NOMO-1 treated with DMSO at 0.1 percent for 48 hours (cell line): ENCODE data around the gene UBE2J2.
A peak's percentile ranks its signal among the peaks of the same experiment; 100 is the strongest.

Experiments used
- DNase-seq: peaks from one replicate; lab custom pipeline; 2025; ENCODE audit not compliant: unreplicated experiment; lab: John Stamatoyannopoulos, UW

UBE2J2 gene

DNA sequence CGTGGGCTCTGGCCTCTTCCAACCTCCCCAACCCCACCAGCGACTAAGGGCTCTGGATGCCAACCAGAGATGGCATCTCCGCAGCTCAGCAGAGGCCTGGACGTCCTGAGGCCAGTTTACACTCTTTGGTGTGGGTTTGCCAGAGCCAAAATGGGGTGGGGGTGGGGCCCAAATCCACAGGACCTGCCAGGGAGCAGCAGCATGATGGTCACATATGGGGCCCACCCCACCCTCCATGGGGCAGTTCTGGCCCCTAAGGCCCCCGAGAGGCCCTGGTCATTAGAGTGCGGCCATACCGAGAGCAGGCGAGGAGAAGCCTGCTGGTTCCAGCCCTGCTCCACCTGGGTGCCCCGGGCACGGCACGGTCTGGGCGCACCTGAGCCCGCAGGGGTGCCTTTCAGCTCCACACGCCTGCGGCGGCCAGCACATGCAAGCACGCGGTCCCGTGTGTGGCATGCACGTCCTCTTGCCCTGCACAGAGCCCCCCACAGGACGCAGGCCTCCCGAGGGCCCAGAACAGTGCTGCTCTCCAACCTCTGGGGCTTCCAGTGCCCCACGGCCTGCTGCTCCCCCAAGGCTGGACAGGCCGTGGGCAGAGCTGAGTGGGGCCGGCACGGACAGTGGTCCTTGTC is 31.9 kb downstream of the UBE2J2 start:
- DNase-seq, result no peak

GRCh38 chr1:1240822-1241587 is 32.6 kb downstream of the UBE2J2 start:
- no peak for DNase-seq

DNA sequence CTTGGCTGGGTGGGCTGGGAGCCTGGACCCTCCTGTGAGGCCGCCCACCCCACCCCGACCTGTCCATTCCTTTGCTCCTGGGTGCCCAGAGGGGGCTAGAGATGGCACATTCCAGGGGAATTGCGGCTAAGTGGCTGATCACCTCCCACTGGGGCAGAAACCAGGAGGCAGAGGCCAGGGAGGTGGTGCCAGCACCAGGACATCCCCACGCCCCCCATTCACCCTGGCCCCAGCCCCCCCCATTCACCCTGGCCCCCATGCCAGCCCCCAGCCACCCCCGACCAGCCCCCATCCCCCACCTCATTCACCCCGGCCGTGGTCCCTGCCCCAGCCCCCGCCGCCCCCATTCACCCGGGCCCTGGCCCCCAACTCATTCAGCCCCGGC is 33.3 kb downstream of the UBE2J2 start:
- no peak for DNase-seq

- no peak for DNase-seq
These were observed 33.9 kb downstream of the UBE2J2 start for GRCh38 chr1:1239614-1240347.

GRCh38 chr1:1239227-1239613 is 34.4 kb downstream of the UBE2J2 start:
- DNase-seq, result no peak

DNA sequence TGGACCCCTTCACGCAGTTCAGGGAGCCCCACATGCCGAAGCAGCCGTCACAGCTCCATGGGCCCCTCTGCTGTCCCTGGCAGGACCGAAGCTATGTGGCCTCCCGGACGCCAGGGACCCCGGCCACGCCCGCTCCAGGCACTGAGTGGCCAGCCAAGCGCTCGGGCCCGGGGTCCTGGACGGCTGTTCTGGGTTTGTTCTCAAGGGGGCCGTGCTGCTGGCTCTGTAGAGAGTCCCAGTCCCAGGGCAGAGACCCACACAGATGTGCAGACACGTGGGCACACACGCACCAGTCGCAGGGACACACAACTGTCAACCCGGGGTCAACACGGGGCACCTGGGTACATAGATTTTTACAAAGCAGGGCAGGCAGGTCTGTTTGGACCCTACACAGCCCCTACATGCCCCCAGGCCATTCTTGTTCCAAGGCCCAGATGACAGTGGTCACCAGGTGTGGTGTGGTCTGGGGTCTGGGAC is 34.9 kb downstream of the UBE2J2 start:
- no peak for DNase-seq

GRCh38 chr1:1237874-1238701 is 35.6 kb downstream of the UBE2J2 start:
- DNase-seq, result no peak

GRCh38 chr1:1236945-1237873 is 36.4 kb downstream of the UBE2J2 start:
- no peak for DNase-seq

DNA sequence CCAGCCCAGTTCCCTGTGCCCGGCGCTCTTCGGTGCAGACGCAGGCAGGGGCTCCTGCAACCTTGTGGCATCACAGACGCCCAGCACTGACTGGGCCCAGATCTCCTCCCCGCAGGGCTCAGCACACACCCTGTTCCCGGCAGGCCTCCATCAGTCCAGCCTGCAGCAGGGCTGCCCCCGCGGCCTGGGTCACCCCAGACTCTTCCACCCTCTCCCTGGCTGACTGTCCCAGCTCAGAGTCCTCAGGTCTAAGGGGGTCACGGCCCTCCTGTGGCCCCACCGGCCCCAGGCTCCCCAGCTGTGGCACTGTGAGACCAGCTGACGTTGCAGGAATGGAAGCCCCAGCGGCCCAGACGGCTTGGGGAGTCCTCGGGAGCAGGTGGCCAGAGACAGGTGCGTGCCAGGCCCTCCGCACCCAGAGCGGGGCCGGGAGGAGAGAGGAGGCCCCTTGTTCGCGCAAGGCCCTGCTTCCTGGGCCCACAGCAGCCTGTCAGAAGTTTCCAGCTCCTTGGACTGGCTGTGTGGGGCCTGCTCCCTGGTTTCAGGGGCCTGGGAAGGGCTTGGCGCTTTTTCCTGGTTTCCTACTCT is 37.4 kb downstream of the UBE2J2 start:
- no peak for DNase-seq

DNA sequence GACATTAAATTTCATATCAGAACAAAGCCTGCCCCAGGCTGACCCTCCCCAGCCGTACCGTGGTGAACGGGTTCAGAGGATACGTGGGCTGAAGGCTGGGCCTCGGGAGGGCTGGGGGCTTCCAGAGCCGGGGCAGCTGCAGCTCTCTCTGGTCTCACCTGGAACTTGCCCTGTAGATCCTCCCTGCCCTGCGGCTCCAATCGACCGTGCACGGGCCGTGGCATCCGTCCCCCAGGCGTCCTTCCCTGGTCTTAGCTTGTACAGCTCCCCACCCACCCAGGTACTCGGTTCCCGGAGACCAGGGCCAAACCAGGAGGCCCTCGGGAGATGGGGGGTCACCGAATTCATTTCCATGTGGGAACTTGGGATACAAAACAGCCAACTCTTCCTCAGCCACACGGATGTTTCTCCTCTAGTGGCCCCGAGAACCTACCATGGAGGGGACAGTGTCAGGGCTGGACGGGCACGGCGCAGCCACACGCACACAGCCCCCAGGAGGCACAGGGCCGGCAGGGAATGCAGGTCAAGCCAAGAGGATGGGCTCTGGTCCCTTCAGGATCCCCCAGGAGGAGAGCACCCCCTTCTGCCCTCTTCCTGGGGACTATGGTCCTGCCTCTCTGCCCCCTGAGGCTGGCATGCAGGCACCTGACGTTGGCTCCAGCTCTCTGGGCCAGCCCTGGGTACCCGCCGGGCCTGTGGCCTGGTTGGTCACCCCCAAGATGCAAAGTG is 38.5 kb downstream of the UBE2J2 start:
- no peak for DNase-seq

DNA sequence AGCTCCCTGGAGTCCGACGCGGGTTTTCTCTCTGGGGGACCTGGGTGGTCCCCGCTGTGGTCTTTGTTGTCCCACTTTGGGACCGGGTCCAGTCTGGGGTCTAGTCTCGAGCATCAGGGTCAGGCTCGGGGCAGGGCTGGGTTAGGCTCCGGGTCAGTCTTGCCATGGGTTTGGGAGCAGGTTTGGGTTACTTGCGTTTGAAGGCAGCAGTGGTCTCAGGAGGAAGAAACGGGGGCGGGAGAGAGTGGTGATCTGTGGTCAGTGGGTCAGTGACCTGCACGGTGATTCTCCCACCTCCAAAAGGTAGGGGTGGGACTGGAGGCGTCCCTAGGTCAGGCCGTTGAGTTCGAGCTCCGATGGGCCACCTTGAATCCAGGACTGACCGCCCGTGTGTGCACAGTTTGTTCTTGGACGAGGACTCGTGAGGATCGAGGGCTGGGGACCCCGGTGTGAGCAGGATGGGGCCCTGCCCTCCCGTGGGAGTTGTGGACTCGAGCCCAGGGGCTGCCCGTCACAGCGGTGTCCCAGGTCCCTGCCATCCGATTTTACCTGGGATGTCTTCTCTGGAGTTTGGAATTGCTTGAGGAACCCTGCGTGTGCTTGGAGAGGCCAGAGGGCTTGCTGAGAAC is 39.4 kb downstream of the UBE2J2 start:
- DNase-seq, result no peak

- DNase-seq, result no peak
These were observed 40.1 kb downstream of the UBE2J2 start for GRCh38 chr1:1233567-1233892.

- DNase-seq, result no peak
These were observed 40.7 kb downstream of the UBE2J2 start for GRCh38 chr1:1232796-1233566.

DNA sequence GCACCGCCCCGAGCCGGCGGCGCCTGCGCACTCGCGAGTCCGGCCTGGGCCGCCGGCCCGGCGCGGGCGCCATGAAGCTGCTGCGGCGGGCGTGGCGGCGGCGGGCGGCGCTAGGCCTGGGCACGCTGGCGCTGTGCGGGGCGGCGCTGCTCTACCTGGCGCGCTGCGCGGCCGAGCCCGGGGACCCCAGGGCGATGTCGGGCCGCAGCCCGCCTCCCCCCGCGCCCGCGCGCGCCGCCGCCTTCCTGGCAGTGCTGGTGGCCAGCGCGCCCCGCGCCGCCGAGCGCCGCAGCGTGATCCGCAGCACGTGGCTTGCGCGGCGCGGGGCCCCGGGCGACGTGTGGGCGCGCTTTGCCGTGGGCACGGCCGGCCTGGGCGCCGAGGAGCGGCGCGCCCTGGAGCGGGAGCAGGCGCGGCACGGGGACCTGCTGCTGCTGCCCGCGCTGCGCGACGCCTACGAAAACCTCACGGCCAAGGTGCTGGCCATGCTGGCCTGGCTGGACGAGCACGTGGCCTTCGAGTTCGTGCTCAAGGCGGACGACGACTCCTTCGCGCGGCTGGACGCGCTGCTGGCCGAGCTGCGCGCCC is 41.4 kb downstream of the UBE2J2 start, which contains the start of gene B3GALT6:
TSS of gene B3GALT6 (plus strand) at position 30 of the 588 bp plus-strand sequence. CDS start at position 72, 42 bp downstream.
- DNase-seq, result no peak

- DNase-seq, result peak; percentile 92
These were observed 42.0 kb downstream of the UBE2J2 start, which contains the start of gene SDF4 for GRCh38 chr1:1231400-1232207. Gene SDF4 (minus strand): TSS chr1:1232001. CDS start chr1:1228772, 3,229 bp downstream.

GRCh38 chr1:1230656-1231399 is 42.8 kb downstream of the UBE2J2 start:
- DNase-seq, result peak; percentile 26
